Measurements from ENCODE around the gene KCND2.
A peak's percentile ranks its signal among the peaks of the same experiment; 100 is the strongest.

KCND2 gene

DNA sequence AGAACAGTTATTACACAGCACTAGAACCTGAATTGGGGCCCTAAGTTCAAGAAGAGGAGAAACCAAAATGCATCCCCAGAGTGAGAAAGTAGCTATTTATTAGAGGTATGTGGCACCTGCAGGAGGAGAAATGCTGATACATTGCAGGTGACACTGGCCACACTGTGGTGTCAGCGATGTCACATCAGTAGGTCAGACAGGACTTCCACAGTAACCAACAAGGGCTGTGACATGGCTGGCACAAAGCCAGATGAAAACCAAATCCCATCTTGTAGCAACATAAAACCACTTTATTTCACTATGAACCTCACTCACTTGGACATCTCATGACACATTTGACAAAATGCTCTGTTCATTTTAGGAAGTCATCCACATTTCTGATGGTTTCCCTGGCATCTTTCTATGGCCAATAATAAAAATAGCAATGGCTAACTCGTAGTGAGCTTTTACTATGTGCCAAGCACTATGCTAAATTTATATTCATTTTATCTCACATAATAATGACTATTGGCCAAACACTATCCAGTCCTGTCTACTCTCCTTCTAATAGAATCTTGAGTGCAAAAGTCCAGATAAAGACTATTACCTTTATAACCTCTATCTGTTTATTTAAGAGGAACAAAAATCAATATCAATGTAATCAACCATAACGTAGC is 430.7 kb downstream of the KCND2 start:
- no peak for DNase-seq (ENCODE audit: low spot score)

DNA sequence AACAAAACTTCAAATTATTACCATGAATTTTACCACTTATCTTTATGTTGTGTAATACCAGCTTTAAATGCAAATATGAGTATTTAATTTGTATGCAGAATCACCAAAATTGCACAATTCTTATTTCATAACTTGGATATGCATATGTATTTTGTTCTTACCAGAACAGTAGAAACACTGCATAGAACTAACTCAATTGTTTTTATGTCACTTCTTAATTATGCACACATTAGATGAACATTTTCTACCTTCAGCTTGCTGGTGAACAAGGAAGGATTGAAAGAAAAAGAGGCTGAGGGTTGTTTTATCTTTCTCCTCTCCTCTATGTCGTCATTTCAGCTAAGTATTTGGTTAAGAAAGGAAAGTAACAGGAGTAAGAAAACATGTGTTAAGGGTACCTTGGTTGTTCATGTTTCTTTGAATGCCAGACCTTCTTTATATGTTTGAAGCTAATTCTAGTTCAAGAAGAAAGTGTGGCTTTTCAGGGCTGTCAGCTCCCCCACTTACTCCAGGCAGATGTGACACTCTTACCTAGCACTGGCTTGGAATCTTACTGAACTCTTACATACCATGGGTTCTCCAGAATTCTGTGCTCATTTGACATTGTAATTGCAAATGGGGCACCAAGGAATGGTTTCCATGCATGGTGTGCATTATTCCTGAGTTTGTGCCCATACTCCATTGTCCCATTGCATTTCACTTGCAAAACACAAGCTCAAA is 436.4 kb downstream of the KCND2 start:
- DNase-seq (ENCODE audit: low spot score), result no peak

DNA sequence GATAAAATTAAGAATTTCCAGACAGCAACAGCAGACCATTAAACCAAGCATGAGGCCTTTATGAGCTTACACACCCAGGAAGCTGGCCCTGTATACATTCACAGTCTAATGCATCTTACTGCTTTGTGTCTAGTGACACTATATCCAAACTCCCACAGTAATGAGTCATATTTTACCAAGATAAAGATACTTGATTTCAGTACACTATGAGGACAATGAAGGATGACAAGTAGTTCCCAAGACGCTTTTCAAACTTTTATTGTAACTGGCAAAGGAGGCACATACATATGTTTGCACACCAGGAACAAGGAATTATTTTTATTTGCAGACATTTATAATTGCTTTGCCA is 437.0 kb downstream of the KCND2 start:
- DNase-seq (ENCODE audit: low spot score), result no peak

DNA sequence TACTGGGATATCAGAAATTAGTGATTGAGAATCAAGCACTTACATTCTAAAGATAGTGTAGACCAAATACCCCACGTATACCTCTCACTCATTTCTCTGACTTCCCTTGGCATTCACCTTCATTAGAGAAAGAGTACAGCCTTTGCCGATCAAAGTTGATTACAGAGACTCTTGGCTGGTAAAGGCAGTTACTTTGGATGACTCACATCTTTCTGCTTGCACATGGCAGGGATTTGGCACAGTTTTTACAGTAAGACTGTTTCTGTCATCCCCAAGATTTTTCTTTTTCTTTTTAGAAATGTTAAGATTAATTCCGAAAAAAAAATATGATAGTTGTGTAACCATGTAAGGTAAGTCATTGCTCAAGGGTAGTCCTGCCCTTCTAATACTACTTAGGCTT is 442.0 kb downstream of the KCND2 start:
- no peak for DNase-seq (ENCODE audit: low spot score)

DNA sequence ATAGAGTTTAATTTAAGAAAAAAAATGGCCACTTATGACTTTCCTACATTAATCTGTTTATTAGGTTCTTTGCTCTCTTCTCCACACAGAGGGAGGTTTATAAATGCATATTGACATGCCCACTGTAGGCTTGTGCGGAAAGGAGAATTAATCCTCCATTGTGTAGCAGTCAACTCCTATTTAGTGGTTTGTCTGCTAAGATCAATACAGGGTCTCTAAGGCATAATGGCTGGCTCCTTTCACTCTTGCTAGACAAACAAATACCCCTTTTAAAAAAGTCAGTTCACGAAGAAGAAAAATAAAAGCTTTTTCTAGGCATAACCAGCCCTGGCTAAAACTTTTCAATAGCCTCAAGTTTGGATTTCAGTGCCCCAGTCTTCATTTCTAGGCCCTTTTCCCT is 443.3 kb downstream of the KCND2 start:
- no peak for DNase-seq (ENCODE audit: low spot score)

DNA sequence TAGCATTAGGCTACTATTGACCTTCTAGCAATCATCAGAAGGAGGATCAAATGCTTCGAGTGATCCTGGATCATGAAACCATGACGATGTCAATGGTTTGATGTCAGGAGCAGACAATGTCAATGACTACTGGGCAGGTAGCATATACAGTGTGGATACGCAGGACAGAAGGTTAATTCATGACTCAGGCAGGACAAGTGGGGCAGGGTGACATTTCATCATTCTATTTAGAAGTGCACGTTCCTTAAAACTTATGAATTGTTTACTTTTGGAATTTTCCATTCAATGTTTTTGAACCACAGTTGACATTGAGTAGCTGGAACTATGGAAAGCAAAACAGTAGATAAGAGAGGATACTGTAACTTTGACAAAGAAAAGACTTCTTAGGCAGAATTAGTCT is 444.2 kb downstream of the KCND2 start:
- no peak for DNase-seq (ENCODE audit: low spot score)

DNA sequence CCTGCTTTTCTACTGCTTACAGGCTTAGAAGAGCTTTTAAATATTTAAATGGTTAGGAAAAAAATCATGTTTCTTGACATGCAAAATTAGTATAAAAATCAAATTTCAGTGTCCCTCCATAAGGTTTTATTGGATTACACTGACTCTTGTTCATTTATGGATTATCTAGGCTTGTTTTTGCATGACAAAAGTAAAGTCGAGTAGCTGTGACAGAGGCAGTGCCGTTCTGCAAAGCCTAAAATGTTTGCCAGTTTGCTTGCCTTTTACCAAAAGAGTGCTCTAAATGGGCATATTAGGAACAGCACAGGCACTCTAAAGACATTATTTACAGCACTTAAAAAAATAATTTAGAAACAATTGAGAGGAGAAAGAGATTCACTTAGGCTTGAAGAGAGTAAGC is 445.4 kb downstream of the KCND2 start:
- no peak for DNase-seq (ENCODE audit: low spot score)

DNA sequence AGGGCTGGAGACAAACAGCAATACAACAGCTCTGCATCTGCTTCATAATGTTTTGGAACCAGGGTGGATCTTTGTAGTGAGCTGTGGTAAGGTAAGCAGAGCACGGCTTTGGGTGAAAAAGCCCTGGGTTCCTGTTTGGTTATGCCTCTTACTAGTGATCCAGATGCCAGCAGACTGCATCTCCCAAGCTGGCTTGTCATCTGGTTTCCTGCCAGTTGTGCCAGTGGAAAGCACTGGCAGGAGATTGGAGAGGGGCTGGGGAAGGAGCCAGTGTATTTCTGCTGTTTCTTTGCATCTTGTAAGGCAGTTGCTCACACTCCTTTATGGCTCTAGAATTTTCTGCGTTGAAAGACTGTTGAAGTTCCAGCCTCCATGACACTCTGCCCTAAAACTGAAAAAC is 447.3 kb downstream of the KCND2 start:
- DNase-seq (ENCODE audit: low spot score), result no peak

DNA sequence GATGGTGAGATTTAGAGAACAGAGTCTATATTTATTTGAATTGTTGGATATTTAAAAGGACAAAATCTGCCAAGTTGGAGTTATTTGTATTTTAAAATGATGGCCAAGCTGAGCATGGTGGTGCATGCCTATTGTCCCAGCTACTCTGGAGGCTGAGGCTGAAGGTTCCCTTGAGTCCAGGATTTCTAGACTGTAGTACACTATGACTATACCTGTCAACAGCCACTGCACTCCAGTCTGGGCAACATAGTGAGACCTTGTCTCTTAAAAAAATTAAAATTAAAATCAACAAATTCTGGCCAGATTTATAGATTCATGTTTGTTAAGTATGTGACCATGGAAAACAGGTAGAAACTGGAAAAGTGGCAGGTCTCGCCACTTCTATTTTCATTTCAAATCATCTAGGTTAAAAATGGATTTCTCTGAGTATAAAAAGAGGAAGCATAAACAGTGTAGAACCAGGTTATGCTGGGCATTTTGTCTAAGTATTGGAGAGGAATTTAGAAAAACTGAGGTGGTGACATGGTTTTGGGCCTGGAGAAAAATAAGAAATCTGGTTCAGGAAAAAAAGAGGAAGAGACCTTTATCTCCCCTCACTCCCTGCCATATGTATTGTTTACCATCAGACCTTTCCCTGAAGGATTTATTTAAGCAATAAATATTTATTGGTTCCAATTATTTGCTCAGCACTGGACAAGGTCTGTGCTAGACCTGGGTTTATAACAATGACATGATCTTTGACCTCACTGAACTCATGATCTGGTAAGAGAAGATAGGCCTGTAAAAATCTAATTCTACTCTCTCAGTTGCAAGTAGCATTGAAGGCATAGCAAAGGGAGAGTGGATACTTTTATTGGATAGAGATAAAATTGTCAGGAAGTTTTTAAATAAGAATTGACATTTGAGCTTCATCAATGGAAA is 450.8 kb downstream of the KCND2 start:
- DNase-seq (ENCODE audit: low spot score), result no peak

DNA sequence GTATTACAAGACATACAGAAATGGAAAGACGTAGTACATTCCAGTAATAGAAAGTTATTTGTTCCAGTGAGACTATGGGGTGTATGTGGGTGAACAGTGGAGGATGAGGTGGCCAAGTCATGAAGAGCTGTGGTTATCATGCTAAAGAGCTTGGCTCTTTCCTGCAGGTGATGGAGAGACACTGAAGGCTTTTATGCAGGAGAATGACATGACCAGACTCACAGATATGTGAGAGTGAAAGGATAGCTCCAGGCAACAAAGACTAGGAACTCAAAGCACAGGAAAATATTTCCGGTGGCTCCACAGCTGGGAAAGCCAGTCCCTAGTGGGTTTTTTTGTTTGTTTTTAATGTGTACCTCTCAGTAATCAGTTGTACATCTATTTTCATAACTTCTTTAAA is 451.5 kb downstream of the KCND2 start:
- DNase-seq (ENCODE audit: low spot score), result no peak

DNA sequence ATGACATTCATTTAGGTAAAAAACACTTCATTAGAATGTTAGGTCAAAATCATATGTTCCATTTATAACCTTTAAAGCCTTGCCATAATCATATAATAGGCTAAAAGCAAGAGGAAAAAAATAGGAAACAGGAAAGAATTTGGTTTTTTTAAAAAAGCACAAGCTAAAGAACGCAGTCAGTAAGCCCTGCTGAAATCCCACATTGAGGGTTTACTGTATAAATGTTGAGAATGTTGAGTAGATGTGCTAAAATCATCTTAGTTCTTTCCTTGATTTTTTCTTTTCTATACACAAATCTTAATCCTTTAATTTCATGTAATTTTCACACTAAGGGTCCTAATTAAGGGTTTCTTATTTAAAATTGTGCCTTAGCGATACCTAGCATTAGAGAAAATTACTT is 452.0 kb downstream of the KCND2 start:
- DNase-seq (ENCODE audit: low spot score), result no peak

DNA sequence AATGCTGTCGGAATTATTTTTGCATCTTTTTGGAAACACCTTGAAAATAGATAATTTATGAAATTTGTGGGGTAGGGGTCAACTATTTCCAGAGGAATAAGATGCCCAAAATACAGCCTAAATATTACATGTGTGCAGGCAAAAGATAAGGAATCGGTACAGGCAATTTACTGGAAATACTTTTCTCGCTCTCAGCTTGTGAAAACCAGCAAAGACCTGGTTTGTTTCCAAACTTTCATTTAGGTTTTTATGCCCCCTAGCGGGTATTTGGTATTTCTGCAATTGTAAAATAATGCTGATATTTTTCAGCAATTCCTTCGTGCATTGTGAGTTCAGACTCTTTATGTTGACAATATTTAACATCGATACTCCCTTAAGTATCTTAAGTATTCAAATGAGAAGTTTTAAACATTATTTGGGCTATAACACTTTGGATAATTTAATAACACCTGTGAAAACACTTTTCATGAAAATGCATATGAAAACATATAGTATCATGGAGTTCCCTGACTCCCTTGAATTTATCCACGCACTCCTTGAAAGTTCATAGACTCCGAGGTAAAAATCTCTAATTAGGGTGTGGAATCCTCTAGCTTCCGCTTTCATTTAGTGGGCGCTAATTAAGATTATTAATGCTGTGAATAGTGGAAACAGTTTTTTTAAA is 452.5 kb downstream of the KCND2 start:
- peak; percentile 2 for DNase-seq (ENCODE audit: low spot score)

DNA sequence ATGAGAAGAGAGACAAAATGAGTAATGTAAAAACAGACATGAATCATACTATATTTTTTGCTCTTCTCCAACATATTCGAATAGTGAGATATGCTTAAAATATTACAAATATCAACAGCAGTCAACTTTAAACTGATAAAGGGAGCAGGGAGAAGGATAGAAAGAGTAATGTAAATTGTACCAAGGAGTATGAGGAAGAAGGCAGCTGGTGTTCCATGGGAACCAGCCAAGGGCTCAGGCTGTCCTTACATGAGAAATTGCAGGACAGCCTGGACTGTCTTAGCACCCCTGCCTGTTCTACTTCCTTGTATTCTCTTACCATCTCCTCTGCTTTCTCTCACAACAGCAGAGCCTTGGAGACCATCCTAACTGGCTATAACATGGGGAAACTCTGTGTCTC is 456.3 kb downstream of the KCND2 start:
- no peak for DNase-seq (ENCODE audit: low spot score)

DNA sequence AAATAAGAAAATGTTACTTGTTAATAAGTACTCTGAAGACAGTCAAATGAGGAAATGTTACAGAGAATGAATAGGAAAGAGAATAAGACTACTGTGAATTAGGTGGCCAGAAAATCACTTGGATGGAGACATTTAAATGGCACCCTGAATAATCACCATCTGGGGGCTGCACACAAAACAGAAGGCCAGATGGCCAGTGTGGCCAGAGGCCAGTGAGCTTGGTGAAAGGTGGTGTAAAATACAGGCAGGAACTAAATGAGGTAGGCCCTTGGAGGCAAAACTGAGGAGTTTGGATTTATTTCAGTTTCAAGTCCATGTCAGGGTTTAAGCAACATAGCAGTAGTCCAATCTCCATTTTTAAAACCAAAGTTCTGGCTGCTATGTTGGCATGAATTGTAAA is 458.3 kb downstream of the KCND2 start:
- DNase-seq (ENCODE audit: low spot score), result no peak

DNA sequence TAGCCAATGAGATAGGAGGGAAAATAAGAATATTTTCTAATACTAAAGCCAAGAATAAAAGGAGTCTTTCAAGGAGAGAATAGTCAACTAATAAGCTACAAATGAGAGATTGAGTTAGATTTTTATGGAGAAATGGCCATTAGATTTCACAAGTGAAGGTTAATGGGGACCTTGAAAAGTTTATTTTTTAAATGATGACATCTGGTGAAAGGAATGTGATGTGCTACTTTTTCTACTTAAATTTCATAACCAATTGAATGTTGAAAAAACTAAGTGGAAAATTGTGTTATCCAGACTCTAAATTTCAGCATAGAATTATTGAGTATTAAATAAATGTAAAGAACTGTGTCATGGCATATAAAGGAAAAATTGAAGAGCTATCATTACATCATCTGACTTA is 459.3 kb downstream of the KCND2 start:
- no peak for DNase-seq (ENCODE audit: low spot score)

DNA sequence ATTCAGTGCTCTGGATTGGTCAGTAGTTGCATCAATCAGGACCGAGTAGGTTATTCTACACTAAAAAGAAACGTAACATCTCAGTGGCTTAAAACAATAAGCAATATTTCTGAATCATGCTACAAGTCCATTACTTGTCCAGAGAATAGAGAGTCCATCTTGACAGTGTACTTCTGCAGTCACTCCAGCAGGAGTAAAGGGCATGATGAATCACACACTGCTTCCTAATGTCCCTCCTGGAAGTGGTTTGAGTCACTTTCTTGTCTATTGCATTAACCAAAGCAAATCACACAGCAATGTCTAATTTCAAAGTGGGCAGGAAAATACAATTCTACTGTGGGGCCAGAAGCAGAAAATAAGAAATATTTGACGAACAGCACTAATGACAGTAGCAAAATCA is 460.2 kb downstream of the KCND2 start:
- no peak for DNase-seq (ENCODE audit: low spot score)

DNA sequence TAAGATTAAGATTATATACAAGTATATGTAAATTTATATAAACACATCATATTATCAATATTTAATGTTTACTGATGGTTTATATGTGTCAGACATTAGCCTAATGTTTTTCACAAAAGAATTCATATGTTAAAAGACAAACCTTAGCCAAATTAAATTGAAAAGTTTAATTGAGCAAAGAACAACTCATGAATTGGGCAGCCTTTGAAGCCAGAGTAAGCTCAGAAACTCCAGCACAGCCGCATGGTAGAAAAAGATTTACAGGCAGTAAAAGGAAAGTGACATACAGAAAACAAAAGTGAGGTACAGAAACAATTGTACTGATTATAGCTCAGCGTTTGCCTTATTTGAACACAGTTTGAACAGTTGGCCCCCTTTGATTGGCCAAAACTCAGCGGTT is 460.9 kb downstream of the KCND2 start:
- DNase-seq (ENCODE audit: low spot score), result no peak

DNA sequence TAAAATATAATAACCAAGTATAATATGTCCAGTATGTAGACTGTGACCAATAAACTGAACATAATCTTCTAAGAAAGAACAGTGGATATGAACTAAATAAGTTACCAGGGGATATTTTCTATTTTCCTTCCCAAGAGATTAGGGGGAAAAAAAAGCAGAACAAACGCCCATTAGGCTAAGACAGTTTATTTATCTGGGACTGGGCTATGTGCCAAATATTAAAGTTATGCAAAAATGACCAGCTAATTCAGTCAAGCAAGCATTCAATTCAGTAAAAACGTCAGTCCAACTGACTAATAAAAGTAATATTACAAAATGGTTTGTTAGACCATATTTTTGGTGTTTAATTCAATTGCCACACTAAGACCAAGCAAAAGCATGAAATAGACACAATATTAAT is 462.8 kb downstream of the KCND2 start:
- no peak for DNase-seq (ENCODE audit: low spot score)

DNA sequence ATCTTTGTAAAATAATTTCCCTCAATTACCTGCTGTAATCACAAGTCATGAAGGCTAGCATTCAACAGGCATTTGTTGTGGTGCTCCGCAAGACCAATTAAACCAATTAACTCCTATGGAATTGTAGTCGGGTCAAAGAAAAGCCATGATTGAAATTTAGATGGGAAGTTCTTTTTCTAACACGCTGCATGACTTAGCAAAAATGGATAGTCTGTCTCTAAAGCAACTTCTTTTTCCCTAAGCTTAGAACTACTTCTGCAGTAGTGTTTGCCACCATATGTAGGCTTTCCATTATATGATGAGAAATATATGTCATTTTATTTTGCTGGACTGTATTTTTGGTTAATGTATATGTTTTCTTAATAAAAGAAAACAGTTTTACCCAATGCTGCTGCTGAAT is 465.8 kb downstream of the KCND2 start:
- no peak for DNase-seq (ENCODE audit: low spot score)

DNA sequence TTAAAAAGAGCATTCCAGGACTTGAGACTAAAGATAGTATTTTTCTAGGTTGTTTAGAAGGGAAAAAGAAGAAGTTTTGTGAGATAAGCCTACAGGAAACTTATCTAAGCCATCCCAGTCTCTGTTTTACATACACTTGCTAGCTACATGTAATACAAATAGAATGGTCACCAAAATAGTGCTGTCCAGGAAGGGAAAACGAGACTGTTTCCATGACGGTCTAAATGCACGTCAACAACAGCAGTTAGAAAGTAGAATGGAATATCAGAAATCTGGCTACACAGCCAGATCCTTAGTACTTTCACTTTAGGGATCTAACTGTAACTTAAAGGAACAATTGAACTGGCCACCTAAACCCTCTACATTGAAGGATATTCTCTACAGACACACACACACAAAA is 467.4 kb downstream of the KCND2 start:
- DNase-seq (ENCODE audit: low spot score), result no peak

DNA sequence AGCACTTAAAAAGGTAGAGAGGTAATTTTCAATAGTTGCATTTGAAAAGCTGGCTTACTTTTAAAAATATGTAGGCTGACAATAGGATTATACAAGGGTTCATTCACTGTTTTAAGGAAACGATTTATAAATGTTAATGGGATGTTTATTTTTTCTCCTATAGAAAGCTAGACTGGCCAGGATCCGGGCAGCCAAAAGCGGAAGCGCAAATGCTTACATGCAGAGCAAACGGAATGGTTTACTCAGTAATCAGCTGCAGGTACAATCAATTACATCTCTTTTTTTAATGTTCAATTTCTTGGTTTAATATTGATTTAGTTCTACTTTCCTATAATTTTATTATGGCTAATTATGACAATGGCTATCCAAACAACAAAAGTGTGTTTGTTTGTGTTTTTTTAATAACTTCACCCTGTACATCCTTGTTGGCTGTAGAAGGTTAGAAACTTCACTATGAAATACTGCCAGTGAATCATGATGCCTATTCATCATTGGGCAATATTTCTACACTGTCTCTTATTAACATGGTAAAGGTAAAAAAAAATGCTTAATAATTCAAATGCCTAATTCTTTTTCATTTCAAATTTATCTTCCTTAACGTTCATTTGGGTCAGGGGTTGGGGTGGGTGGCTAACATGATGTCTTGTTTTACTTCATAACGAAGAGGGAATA is 468.5 kb downstream of the KCND2 start:
- no peak for DNase-seq (ENCODE audit: low spot score)

DNA sequence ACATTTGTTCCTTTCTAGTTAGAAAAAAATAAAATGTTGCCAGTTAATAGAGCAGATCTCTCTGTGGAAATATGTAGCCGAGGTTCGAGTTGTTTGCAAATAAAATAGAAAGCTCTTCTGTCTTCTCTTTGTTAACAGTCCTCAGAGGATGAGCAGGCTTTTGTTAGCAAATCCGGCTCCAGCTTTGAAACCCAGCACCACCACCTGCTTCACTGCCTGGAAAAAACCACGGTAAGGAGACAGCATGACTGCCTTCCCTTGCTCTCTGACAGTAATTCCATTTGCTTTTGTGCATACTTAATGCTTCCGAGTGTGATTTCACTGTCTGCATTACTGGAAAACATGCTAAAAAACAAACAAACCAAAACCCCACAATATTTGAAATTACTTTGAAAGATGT is 469.4 kb downstream of the KCND2 start:
- no peak for DNase-seq (ENCODE audit: low spot score)
